Adrenal gland (tissue), 12 donors: ENCODE data around the gene GAPVD1. TPM values are rescaled to one million over a fixed set of nuclear protein-coding genes. Genes with fewer than 3 reads are reported as not detected.
"Not testable (repeated sequence)": the region's sequence is repeated elsewhere in the genome, so short reads cannot be mapped to it uniquely, and the experiment has no call there.

ENCODE experiments used
- DNase-seq, 7 donors: peaks; one replicate each; pipeline ENCODE4 v3.0.0-alpha.2; 2019 to 2020
- H3K27ac ChIP-seq, 5 donors: fragments of 200-600 bp; sonication (generic) in 4 of 5; 1 replicate in 3 of 5; 2 replicates in 2 of 5; pipeline versions ENCODE4 v1.5.1 to v1.8.0; 2016 to 2020; ENCODE audit warnings: mild to moderate bottlenecking in 1 of 5
- H3K27me3 ChIP-seq: fragments of 200-600 bp; 2 replicates; pipeline ENCODE4 v1.8.0; 2021
- H3K36me3 ChIP-seq, 2 donors: fragments of 200-600 bp; replicated peaks in 1 of 2; 1 replicate in 1 of 2; 2 replicates in 1 of 2; pipeline versions ENCODE4 v1.5.1 to v1.8.0; 2018 to 2022
- H3K4me1 ChIP-seq, 2 donors: fragments of 200-600 bp; replicated peaks in 1 of 2; 1 replicate in 1 of 2; 2 replicates in 1 of 2; pipeline versions ENCODE4 v1.5.1 to v1.8.0; 2018 to 2021
- H3K4me3 ChIP-seq, 4 donors: fragments of 200-600 bp; sonication (generic) in 3 of 4; one replicate each; pipeline ENCODE4 v1.5.1; 2016 to 2018
- H3K9me3 ChIP-seq, 3 donors: fragments of 200-600 bp; sonication (generic) in 1 of 3; replicated peaks in 1 of 3; 1 replicate in 2 of 3; 2 replicates in 1 of 3; pipeline versions ENCODE4 v1.5.1 to v1.8.0; 2016 to 2021
- CTCF ChIP-seq, 6 experiments: fragments of 450-650 bp in 4 of 6; fragments of 200-600 bp in 2 of 6; sonication (generic) in 1 of 6; IDR thresholded peaks; 1 replicate in 5 of 6; 2 replicates in 1 of 6; pipeline versions ENCODE4 v1.5.1 to v1.8.0; 2016 to 2021; ENCODE audit warnings: antibody characterized with exemption in 6 of 6, mild to moderate bottlenecking in 2 of 6, moderate library complexity in 1 of 6
- POLR2A ChIP-seq, 2 donors: fragments of 450-650 bp; IDR thresholded peaks; one replicate each; pipeline ENCODE4 v1.6.1; 2017; ENCODE audit warnings: antibody characterized with exemption in 2 of 2, mild to moderate bottlenecking in 2 of 2, moderate library complexity in 1 of 2
- WGBS, 4 donors: extraction: QIAGEN DNeasy Blood & Tissue Kit in 2 of 4; methylation state at CpG; one replicate each; pipeline versions ENCODE4 v1.1.5 to v1.1.7; 2013 to 2017; 5-methylcytosine and 5-hydroxymethylcytosine counted together
- intact Hi-C, 2 donors: fragments of 100-400 bp; cut with DNase I; formaldehyde crosslinking; loops; one replicate each; pipeline versions ENCODE4 v1.14.1 to v1.15.0; 2022 to 2023
- polyA plus RNA-seq, 3 donors: library from polyadenylated mRNA; stranded (reverse); fragments of 200-250 nt in 2 of 3; fragments of 350-450 nt in 1 of 3; fragmentation: Illumina TruSeq in 1 of 3; extraction: RNeasy Lipid Tissue Mini Kit (QIAGEN cat#74804) in 1 of 3; gene quantifications; one replicate each; pipeline ENCODE4 v1.2.3, GENCODE V29; 2013 to 2014
- total RNA-seq, 9 donors: library from RNA; depleted of rRNA in 4 of 9; stranded (reverse); fragments of >200 nt in 4 of 9; fragments of 120-200 nt in 1 of 9; fragmentation: NEBNext Ultra II Directional in 1 of 9; extraction: Animal tissue kit (Norgen Biotek cat#: 25700) in 1 of 9; gene quantifications; one replicate each; pipeline versions ENCODE4 v1.1.0 to v1.2.4, GENCODE V29; 2013 to 2023
- donor health status: healthy with polysubstance abuse.
- donor health status: Bipolar disorder and iron deficiency.
- donor health status: DM: yes; HTN: yes; CAD: no.
- donor health status: DM: no; HTN: no; CAD: no.
- donor health status: DM: no; HTN: no; CAD: no.
- donor health status: DM: yes; HTN: yes; CAD: no.

GAPVD1 gene
- total and polyA plus RNA-seq, 12 donors: 7.1 to 63.1 (median 39.3) TPM

- H3K27me3 ChIP-seq: no peaks in the 10 kb centered on the region
- no peak for TF ChIP-seq CTCF (IDR thresholded peaks at IDR 0.05)
- no peak for TF ChIP-seq POLR2A (IDR thresholded peaks at IDR 0.05)
- no peaks in the 10 kb centered on the region for H3K9me3 ChIP-seq
- peaks cover 0 to 37% of the 10 kb centered on the region in 2 donors for H3K36me3 ChIP-seq
- H3K27ac ChIP-seq: no peak overlapping the region
- WGBS, 4 donors: 94 to 98% (median 96%) methylated on average over 2 of the region's 2 CpGs
- DNase-seq: no peak
- H3K4me3 ChIP-seq: no peak overlapping the region
- no peaks in the 10 kb centered on the region for H3K4me1 ChIP-seq
- intact Hi-C loops: no loop called here
Measured at GRCh38 chr9:125302241-125302640, 40.6 kb downstream of the GAPVD1 start.

DNA sequence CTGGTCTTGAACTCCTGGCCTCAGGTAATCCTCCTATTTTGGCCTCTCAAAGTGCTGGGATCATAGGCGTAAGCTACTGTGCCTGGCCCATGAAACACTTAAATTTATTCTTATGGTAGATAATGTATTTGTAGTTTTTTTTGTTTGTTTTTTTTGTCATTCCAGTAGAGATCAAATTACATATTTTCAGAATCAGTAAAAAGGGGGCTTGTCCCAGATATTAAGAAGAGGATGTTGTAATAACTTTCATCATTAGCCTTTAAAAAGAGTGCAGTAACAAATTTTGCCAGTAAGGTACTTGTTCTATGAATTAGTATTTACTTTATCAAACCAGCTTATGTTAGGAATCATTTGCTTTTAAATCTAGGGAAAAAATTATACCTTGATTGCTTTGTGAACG lies 42.6 kb downstream of the GAPVD1 start:
- no peak overlapping the region for H3K4me3 ChIP-seq
- no peak overlapping the region for H3K27ac ChIP-seq
- TF ChIP-seq CTCF (IDR thresholded peaks at IDR 0.05) (no peak), POLR2A (IDR thresholded peaks at IDR 0.05) (no peak)
- H3K36me3 ChIP-seq: peaks cover 0 to 55% of the 10 kb centered on the region in 2 donors
- no peaks in the 10 kb centered on the region for H3K27me3 ChIP-seq
- 96 to 98% (median 97%) methylated on average over 2 of the region's 2 CpGs for WGBS, 4 donors
- intact Hi-C loops: no loop called here
- no peaks in the 10 kb centered on the region for H3K4me1 ChIP-seq
- DNase-seq: no peak
- no peaks in the 10 kb centered on the region for H3K9me3 ChIP-seq

- TF ChIP-seq CTCF (IDR thresholded peaks at IDR 0.05): no peak
- TF ChIP-seq POLR2A (IDR thresholded peaks at IDR 0.05): no peak
- Histone ChIP-seq H3K36me3 (peaks cover 0 to 61% of the 10 kb centered on the region in 2 donors), H3K4me1 (no peaks in the 10 kb centered on the region), H3K9me3 (peaks cover 0 to 8% (median 0%) of the 10 kb centered on the region in 3 donors), H3K4me3 (no peak overlapping the region), H3K27ac (no peak overlapping the region), H3K27me3 (no peaks in the 10 kb centered on the region)
- WGBS, 4 donors: 96 to 98% (median 97%) methylated on average over 2 of the region's 2 CpGs
- intact Hi-C loops: no loop called here
- DNase-seq: no peak
Measured at GRCh38 chr9:125312411-125312810, 50.8 kb downstream of the GAPVD1 start.

- H3K4me1 ChIP-seq, DNase-seq, H3K27me3 ChIP-seq, H3K27ac ChIP-seq, intact Hi-C loops, H3K9me3 ChIP-seq, H3K4me3 ChIP-seq: not testable (repeated sequence)
- WGBS, 4 donors: 62 to 92% (median 81%) methylated on average over 3 of the region's 3 CpGs
- H3K36me3 ChIP-seq: peaks cover 0 to 47% of the 10 kb centered on the region in 2 donors
Measured at GRCh38 chr9:125316359-125316758, 54.7 kb downstream of the GAPVD1 start.

- Histone ChIP-seq H3K9me3 (peaks cover 0 to 8% (median 6%) of the 10 kb centered on the region in 3 donors), H3K27me3 (no peaks in the 10 kb centered on the region), H3K4me1 (no peaks in the 10 kb centered on the region), H3K27ac (no peak overlapping the region), H3K36me3 (peaks cover 0 to 46% of the 10 kb centered on the region in 2 donors), H3K4me3 (no peak overlapping the region)
- intact Hi-C loops: no loop called here
- TF ChIP-seq POLR2A (IDR thresholded peaks at IDR 0.05) (no peak), CTCF (IDR thresholded peaks at IDR 0.05) (no peak)
- no peak for DNase-seq
- 95 to 99% (median 98%) methylated on average over 3 of the region's 3 CpGs for WGBS, 4 donors
Measured at GRCh38 chr9:125317704-125318103, 56.1 kb downstream of the GAPVD1 start.
